Ovary (tissue), 9 donors: ENCODE data around the gene UQCRHL. TPM values are rescaled to one million over a fixed set of nuclear protein-coding genes. Genes with fewer than 3 reads are reported as not detected.
A peak's percentile ranks its signal among the peaks of the same experiment; 100 is the strongest.

Source experiments
- DNase-seq, 5 donors: peaks; one replicate each; pipeline ENCODE4 v3.0.0-alpha.2; 2019 to 2020
- H3K27ac ChIP-seq, 2 donors: fragments of 200-600 bp; one replicate each; pipeline versions ENCODE4 v1.5.1 to v1.8.0; 2019 to 2022
- H3K27me3 ChIP-seq: fragments of 200-600 bp; one replicate; pipeline ENCODE4 v1.8.0; 2022
- H3K36me3 ChIP-seq: fragments of 200-600 bp; sonication (generic); one replicate; pipeline ENCODE4 v1.5.1; 2019
- H3K4me1 ChIP-seq: one replicate; pipeline ENCODE4 v1.8.1; 2013; ENCODE audit warnings: mild to moderate bottlenecking, moderate library complexity; ENCODE audit not compliant: insufficient read depth
- H3K4me3 ChIP-seq: fragments of 200-600 bp; sonication (generic); one replicate; pipeline ENCODE4 v1.5.1; 2017
- H3K9me3 ChIP-seq, 2 donors: fragments of 200-600 bp in 1 of 2; sonication (generic) in 1 of 2; one replicate each; pipeline versions ENCODE4 v1.5.1 to v1.8.1; 2013 to 2019; ENCODE audit warnings: mild to moderate bottlenecking in 1 of 2, moderate library complexity in 1 of 2
- CTCF ChIP-seq, 3 donors: fragments of 450-650 bp in 2 of 3; fragments of 200-600 bp in 1 of 3; IDR thresholded peaks; one replicate each; pipeline versions ENCODE4 v1.5.1 to v1.8.0; 2016 to 2022; ENCODE audit warnings: antibody characterized with exemption in 3 of 3, mild to moderate bottlenecking in 1 of 3
- EP300 ChIP-seq: sonication (generic); formaldehyde crosslinking; IDR thresholded peaks from one replicate; pipeline ENCODE4 v1.6.1; 2017; ENCODE audit warnings: antibody characterized with exemption
- POLR2A ChIP-seq: fragments of 450-650 bp; IDR thresholded peaks from one replicate; pipeline ENCODE4 v1.6.1; 2017; ENCODE audit warnings: antibody characterized with exemption, mild to moderate bottlenecking, moderate library complexity
- WGBS, 3 donors: extraction: QIAGEN DNeasy Blood & Tissue Kit in 1 of 3; methylation state at CpG; one replicate each; pipeline versions ENCODE4 v1.1.5 to v1.1.7; 2013 to 2017; 5-methylcytosine and 5-hydroxymethylcytosine counted together
- intact Hi-C, 4 donors: fragments of 100-400 bp; cut with DNase I; formaldehyde crosslinking; loops; one replicate each; pipeline versions ENCODE4 v1.11.0 to v1.15.1; 2022 to 2023
- polyA plus RNA-seq, 2 donors: library from polyadenylated mRNA; stranded (reverse); fragments of 200-250 nt in 1 of 2; fragments of 350-450 nt in 1 of 2; fragmentation: Illumina TruSeq in 1 of 2; extraction: RNeasy Lipid Tissue Mini Kit (QIAGEN cat#74804) in 1 of 2; gene quantifications; one replicate each; pipeline ENCODE4 v1.2.3, GENCODE V29; 2013 to 2014
- total RNA-seq, 7 donors: library from RNA; depleted of rRNA in 2 of 7; stranded (reverse); fragments of >200 nt in 2 of 7; fragmentation: NEBNext Ultra II Directional in 3 of 7; extraction: Animal tissue kit (Norgen Biotek cat#: 25700) in 3 of 7; gene quantifications; one replicate each; pipeline versions ENCODE4 v1.1.0 to v1.2.4, GENCODE V29; 2016 to 2023
- donor health status: DM: no; HTN: no; CAD: no; lungs with moderate emphysema.
- donor health status: DM: no; HTN: no; CAD: no.
- donor health status: Bipolar disorder and iron deficiency.
- donor health status: DM: yes; HTN: yes; CAD: no.
- donor health status: DM: no; HTN: no; CAD: no.
- donor health status: DM: yes; HTN: yes; CAD: no.

The UQCRHL gene
- total and polyA plus RNA-seq, 9 donors, result 0.65 to 5.6 (median 1.4) TPM

- TF ChIP-seq EP300 (no peak), CTCF (IDR thresholded peaks at IDR 0.05) (no peak), POLR2A (no peak)
- H3K9me3 ChIP-seq, result no peaks in the 10 kb centered on the region
- H3K4me1 ChIP-seq, result peaks cover 7% of the 10 kb centered on the region
- DNase-seq, result no peak
- intact Hi-C loops, result no loop called here
- no peak overlapping the region for H3K4me3 ChIP-seq
- peak overlapping the region in 1 of 2 donors; percentile 32 for H3K27ac ChIP-seq
- no peaks in the 10 kb centered on the region for H3K36me3 ChIP-seq
- H3K27me3 ChIP-seq, result no peaks in the 10 kb centered on the region
Observed at GRCh38 chr1:15825800-15826199, 18.4 kb upstream of the UQCRHL start.

GRCh38 chr1:15820478-15820877, 13.0 kb upstream of the UQCRHL start:
- H3K27ac ChIP-seq, result no peak overlapping the region
- TF ChIP-seq CTCF (IDR thresholded peaks at IDR 0.05), result no peak
- WGBS, 3 donors, result 86 to 90% (median 89%) methylated on average over 3 of the region's 3 CpGs
- H3K36me3 ChIP-seq, result no peaks in the 10 kb centered on the region
- H3K4me3 ChIP-seq, result no peak overlapping the region
- intact Hi-C loops, result no loop called here
- H3K4me1 ChIP-seq, result peaks cover 2% of the 10 kb centered on the region
- no peaks in the 10 kb centered on the region for H3K27me3 ChIP-seq
- H3K9me3 ChIP-seq, result no peaks in the 10 kb centered on the region
- DNase-seq, result no peak

DNA sequence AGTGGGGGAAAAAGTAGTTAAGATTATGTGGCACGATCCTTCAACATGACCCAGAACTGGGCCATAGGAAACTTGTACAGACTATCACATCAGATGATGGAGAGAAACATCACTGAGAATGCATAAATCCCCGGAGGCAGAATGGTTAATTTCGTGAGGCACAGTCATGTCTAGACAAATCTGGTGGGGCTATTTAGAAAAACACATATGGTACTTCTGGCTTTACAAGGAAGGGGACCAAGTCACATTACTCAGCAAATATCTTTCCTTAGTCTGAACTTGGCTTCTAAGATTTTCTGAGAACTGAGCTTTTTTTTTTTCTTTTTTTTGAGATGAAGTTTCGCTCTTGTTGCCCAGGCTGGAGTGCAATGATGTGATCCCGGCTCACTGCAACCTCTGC, 9.2 kb upstream of the UQCRHL start:
- Histone ChIP-seq H3K4me3 (no peak overlapping the region), H3K27ac (no peak overlapping the region), H3K36me3 (no peaks in the 10 kb centered on the region), H3K4me1 (no peaks in the 10 kb centered on the region), H3K9me3 (no peaks in the 10 kb centered on the region), H3K27me3 (no peaks in the 10 kb centered on the region)
- TF ChIP-seq EP300 (no peak), CTCF (IDR thresholded peaks at IDR 0.05) (no peak), POLR2A (no peak)
- 79 to 92% (median 89%) methylated on average over 5 of the region's 5 CpGs for WGBS, 3 donors
- intact Hi-C loops, result loop anchor here in 1 of 4 donors (5.0 kb wide), 1 partner anchor 176 kb away; no protein-coding TSS in a partner anchor
- DNase-seq, result no peak

DNA sequence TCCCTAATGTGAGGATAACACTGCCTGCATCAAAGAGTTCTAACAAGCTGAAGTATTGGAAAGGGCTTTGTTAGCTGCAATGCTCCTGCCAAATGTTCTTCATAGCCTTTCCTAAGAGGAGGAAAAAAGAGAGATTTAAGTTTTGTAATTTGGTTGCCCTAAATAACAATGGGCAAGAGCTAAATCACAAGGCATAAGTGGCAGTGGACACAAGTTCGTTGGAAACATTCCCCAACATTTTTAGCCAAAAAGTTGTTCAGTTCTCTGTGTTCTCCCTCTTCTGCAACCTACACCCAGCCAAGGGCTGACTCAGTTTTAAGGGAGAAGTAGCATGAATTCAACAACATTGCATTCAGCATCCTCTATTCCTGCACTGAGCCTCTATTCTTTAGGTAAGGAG, 2.6 kb upstream of the UQCRHL start:
- 21 to 31% (median 23%) methylated on average over 1 of the region's 1 CpG for WGBS, 3 donors
- intact Hi-C loops, result no loop called here
- TF ChIP-seq CTCF (IDR thresholded peaks at IDR 0.05), result no peak
- no peak for TF ChIP-seq POLR2A
- no peak for TF ChIP-seq EP300
- no peak overlapping the region for H3K27ac ChIP-seq
- DNase-seq, result no peak
- H3K4me1 ChIP-seq, result no peaks in the 10 kb centered on the region
- H3K36me3 ChIP-seq, result no peaks in the 10 kb centered on the region
- H3K27me3 ChIP-seq, result no peaks in the 10 kb centered on the region
- H3K9me3 ChIP-seq, result no peaks in the 10 kb centered on the region
- no peak overlapping the region for H3K4me3 ChIP-seq

DNA sequence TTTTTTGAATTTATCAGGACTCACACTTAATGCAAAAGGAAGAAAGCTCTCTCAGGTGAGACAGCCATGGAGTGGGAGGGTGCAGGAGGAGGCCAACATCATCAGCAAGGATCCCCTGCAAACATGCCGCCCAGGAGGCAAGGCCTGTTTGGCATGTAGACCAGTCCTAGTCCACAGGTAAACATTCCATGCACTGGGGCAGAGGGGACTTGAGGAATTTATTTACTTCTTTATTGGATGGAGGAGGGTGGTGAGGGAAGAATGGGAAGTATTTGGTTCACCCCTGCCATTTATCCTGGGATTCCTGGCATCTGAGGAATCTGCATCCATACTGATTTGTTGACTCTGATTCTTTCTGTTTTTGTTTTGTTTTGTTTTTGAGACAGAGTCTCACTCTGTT, 1.5 kb upstream of the UQCRHL start:
- no peaks in the 10 kb centered on the region for H3K9me3 ChIP-seq
- no peak for DNase-seq
- no peaks in the 10 kb centered on the region for H3K4me1 ChIP-seq
- no peak overlapping the region for H3K4me3 ChIP-seq
- H3K27me3 ChIP-seq, result no peaks in the 10 kb centered on the region
- 88 to 96% (median 91%) methylated on average over 1 of the region's 1 CpG for WGBS, 3 donors
- TF ChIP-seq EP300, result no peak
- TF ChIP-seq CTCF (IDR thresholded peaks at IDR 0.05), result no peak
- no peak for TF ChIP-seq POLR2A
- no peak overlapping the region for H3K27ac ChIP-seq
- H3K36me3 ChIP-seq, result no peaks in the 10 kb centered on the region
- intact Hi-C loops, result loop anchor here in 1 of 4 donors (10.0 kb wide), 1 partner anchor 186 kb away; no protein-coding TSS in a partner anchor
